Thyroid gland (tissue), 4 donors: ENCODE measurements around the gene ZNF394. TPM values are rescaled to one million over a fixed set of nuclear protein-coding genes. Genes with fewer than 3 reads are reported as not detected.
A peak's percentile ranks its signal among the peaks of the same experiment; 100 is the strongest.
"Not testable (repeated sequence)": the region's sequence is repeated elsewhere in the genome, so short reads cannot be mapped to it uniquely, and the experiment has no call there.

Experiments
- DNase-seq, 2 donors: peaks; one replicate each; pipeline ENCODE4 v3.0.0-alpha.2; 2019
- H3K27ac ChIP-seq, 3 donors: fragments of 200-600 bp; sonication (generic); 1 replicate in 2 of 3; 2 replicates in 1 of 3; pipeline ENCODE4 v1.5.1; 2016 to 2019; ENCODE audit warnings: mild to moderate bottlenecking in 1 of 3, moderate library complexity in 1 of 3
- H3K27me3 ChIP-seq: fragments of 200-600 bp; sonication (generic); one replicate; pipeline ENCODE4 v1.5.1; 2019
- H3K36me3 ChIP-seq, 2 donors: fragments of 200-600 bp; sonication (generic); one replicate each; pipeline ENCODE4 v1.5.1; 2016 to 2019
- H3K4me1 ChIP-seq, 2 donors: fragments of 200-600 bp; sonication (generic); one replicate each; pipeline ENCODE4 v1.5.1; 2017 to 2019
- H3K4me3 ChIP-seq, 3 donors: fragments of 200-600 bp; sonication (generic); replicated peaks in 1 of 3; 1 replicate in 2 of 3; 2 replicates in 1 of 3; pipeline ENCODE4 v1.5.1; 2016; ENCODE audit warnings: mild to moderate bottlenecking in 1 of 3
- H3K9me3 ChIP-seq: fragments of 200-600 bp; sonication (generic); one replicate; pipeline ENCODE4 v1.5.1; 2017
- POLR2A ChIP-seq, 2 donors: fragments of 450-650 bp; IDR thresholded peaks; one replicate each; pipeline ENCODE4 v1.6.1; 2017; ENCODE audit warnings: antibody characterized with exemption in 2 of 2, mild to moderate bottlenecking in 2 of 2, moderate library complexity in 1 of 2
- WGBS, 2 donors: methylation state at CpG; one replicate each; pipeline ENCODE4 v1.1.5; 2017; 5-methylcytosine and 5-hydroxymethylcytosine counted together
- intact Hi-C: fragments of 100-400 bp; cut with DNase I; formaldehyde crosslinking; loops from one replicate; pipeline ENCODE4 v1.15.1; 2023
- total RNA-seq, 4 donors: library from RNA; depleted of rRNA; stranded (reverse); fragments of >200 nt; gene quantifications; one replicate each; pipeline ENCODE4 v1.2.3, GENCODE V29; 2016
- TF ChIP-seq, protein P1 (sequence below), 6 experiments: fragments of 200-600 bp in 3 of 6; fragments of 450-650 bp in 3 of 6; sonication (generic) in 3 of 6; IDR thresholded peaks; one replicate each; pipeline ENCODE4 v1.5.1; 2016 to 2019; ENCODE audit warnings: antibody characterized with exemption in 6 of 6, mild to moderate bottlenecking in 2 of 6, inconsistent platforms in 1 of 6, moderate library complexity in 1 of 6

The ZNF394 gene
- total RNA-seq, 4 donors from 2014 or later: 39.5 to 61.4 (median 46.1) TPM

DNA sequence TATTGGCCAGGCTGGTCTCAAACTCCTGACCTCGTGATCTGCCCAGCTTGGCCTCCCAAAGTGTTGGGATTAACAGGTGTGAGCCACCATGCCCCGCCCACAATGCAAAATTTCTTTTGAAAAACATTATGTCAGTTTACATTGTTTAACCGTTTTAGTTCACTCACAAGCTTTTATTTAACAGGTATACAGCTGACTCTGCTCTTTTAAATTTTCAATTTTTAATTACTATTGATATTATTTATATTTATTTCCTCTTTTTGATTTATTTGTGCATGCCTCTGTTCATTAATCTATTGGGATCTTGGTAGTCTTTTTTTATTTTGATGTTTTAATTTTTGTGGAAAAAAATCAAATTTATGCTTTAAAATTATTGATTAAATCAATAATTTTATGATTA lies 21.3 kb upstream of the ZNF394 start:
- Histone ChIP-seq H3K36me3 (peaks cover 13 to 21% of the 10 kb centered on the region in 2 donors), H3K4me3 (no peak overlapping the region), H3K27me3 (no peaks in the 10 kb centered on the region), H3K9me3 (no peaks in the 10 kb centered on the region), H3K4me1 (no peaks in the 10 kb centered on the region), H3K27ac (no peak overlapping the region)
- 95 to 98% methylated on average over 3 of the region's 3 CpGs for WGBS, 2 donors
- intact Hi-C loops: no loop called here
- TF ChIP-seq, protein P1, sequence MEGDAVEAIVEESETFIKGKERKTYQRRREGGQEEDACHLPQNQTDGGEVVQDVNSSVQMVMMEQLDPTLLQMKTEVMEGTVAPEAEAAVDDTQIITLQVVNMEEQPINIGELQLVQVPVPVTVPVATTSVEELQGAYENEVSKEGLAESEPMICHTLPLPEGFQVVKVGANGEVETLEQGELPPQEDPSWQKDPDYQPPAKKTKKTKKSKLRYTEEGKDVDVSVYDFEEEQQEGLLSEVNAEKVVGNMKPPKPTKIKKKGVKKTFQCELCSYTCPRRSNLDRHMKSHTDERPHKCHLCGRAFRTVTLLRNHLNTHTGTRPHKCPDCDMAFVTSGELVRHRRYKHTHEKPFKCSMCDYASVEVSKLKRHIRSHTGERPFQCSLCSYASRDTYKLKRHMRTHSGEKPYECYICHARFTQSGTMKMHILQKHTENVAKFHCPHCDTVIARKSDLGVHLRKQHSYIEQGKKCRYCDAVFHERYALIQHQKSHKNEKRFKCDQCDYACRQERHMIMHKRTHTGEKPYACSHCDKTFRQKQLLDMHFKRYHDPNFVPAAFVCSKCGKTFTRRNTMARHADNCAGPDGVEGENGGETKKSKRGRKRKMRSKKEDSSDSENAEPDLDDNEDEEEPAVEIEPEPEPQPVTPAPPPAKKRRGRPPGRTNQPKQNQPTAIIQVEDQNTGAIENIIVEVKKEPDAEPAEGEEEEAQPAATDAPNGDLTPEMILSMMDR (IDR thresholded peaks at IDR 0.05): no peak
- TF ChIP-seq POLR2A (IDR thresholded peaks at IDR 0.05): no peak
- DNase-seq: no peak

DNA sequence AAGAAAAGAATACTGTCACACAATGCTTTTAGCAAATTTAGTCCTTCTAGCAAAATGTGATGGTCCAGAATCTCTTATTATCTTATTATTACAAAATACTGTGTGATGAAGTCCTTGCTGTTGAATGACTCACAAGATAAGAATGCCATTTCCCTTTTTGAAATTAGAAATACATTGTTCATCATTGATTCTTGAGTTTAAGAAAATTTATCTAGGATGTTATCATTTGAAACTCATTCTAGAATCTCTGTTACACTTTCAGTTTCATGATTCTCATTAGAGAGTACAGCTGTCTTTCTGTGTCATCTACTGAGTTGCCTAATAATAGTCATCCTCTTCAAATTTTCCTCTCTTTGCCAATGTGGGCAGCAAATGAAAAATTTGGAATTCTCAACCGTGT lies 14.0 kb upstream of the ZNF394 start:
- DNase-seq: no peak
- 96 to 100% methylated on average over 1 of the region's 1 CpG for WGBS, 2 donors
- Histone ChIP-seq H3K27me3 (no peaks in the 10 kb centered on the region), H3K27ac (no peak overlapping the region), H3K36me3 (peaks cover 7 to 18% of the 10 kb centered on the region in 2 donors), H3K4me1 (no peaks in the 10 kb centered on the region), H3K4me3 (no peak overlapping the region), H3K9me3 (no peaks in the 10 kb centered on the region)
- intact Hi-C loops: no loop called here
- no peak for TF ChIP-seq POLR2A (IDR thresholded peaks at IDR 0.05)
- TF ChIP-seq, protein P1 (IDR thresholded peaks at IDR 0.05): no peak

DNA sequence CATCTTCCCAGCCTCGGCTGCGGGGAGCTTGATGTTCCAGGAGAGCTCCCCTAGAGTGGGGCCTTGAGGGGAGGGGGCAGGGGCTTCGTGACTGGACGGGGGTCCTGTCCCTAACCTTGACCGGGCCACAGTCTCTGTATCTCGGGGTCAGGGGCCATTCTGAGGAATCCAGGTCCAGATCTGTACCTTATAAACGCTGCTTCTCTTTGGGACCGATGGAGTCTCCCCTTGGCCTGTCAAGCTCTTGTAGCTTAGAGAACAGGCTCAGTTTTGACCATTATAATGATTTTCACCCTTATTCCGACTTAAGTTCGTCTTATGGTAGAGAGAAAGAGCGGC lies 5.2 kb upstream of the ZNF394 start:
- H3K27me3 ChIP-seq: no peaks in the 10 kb centered on the region
- no peak for DNase-seq
- H3K4me1 ChIP-seq: peaks cover 22 to 23% of the 10 kb centered on the region in 2 donors
- 2 to 4% methylated on average over 6 to 11 of the region's 11 CpGs for WGBS, 2 donors
- no peaks in the 10 kb centered on the region for H3K9me3 ChIP-seq
- peak overlapping the region; percentile 52 to 83 (median 55) for H3K4me3 ChIP-seq
- peak overlapping the region; percentile 73 to 91 (median 87) for H3K27ac ChIP-seq
- H3K36me3 ChIP-seq: no peaks in the 10 kb centered on the region
- intact Hi-C loops: no loop called here
- no peak for TF ChIP-seq POLR2A (IDR thresholded peaks at IDR 0.05)
- TF ChIP-seq, protein P1 (IDR thresholded peaks at IDR 0.05): no peak

DNA sequence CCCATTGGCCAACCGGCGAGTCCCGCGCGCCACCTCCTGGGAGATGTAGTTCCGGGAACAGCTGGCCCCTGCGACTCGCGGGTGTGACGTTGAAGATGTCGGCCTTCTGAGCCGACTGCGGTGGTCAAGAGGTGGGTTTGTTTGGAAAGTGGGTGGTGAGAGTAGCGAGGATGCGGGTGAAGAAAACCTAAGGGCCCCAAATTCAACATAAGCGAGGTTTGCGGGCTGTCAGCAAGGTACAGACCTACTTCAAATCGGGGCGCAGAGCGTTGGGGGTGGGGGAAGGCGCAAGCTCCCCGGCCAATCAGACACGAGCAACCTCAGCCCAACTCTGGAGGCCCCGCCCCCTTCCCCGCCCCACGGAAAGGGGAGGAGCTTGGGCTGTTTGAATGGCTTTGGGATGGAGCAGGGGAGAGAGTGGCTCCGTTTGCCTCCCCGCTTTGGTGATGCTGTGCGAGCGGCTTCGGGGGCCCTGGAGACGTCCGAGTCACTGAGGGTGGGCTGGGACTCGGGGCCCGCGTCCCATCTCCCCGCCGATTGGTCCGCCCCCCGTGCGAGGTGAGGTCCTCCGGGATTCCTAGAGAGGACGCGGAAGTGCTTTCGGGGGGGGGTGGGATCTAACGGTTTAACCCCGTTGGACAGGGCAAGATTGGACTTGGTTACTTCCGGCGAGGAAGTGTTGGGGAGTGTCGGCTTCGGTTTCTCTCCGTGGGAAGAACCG lies 4.7 kb upstream of the ZNF394 start, which contains the start of gene ZKSCAN5:
Gene ZKSCAN5 (plus strand): TSS at position 60 of the 721 bp plus-strand sequence. CDS start 1,383 bp downstream, outside the sequence.
- TF ChIP-seq, protein P1 (IDR thresholded peaks at IDR 0.05): no peak
- TF ChIP-seq POLR2A (IDR thresholded peaks at IDR 0.05): peak in 1 of 2 donors; percentile 18
- peak; percentile 99 for DNase-seq
- Histone ChIP-seq H3K27me3 (no peaks in the 10 kb centered on the region), H3K36me3 (no peaks in the 10 kb centered on the region), H3K4me3 (peak within 1 kb of the TSS; percentile 52 to 83 (median 55)), H3K9me3 (no peaks in the 10 kb centered on the region), H3K27ac (peak within 1 kb of the TSS; percentile 73 to 91 (median 87)), H3K4me1 (peaks cover 22 to 23% of the 10 kb centered on the region in 2 donors)
- intact Hi-C loops: no loop called here
- 0 to 1% methylated on average over 29 to 44 of the region's 53 CpGs for WGBS, 2 donors

DNA sequence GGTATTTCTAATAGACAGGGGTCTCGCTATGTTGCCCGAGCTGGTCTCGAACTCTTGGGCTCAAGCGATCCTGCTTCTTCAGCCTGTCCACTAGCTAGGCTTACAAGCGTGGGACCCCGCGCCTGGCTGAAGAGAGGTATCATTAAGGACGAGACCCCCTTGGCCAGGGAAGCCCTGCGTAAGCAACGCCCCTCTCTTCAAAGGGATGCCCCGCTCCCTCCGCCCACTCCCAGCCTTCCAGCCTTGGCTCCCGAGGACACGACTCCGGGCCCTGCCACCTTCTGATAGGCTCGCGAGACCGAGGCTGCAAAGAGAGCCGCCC lies 4.2 kb upstream of the ZNF394 start:
- Histone ChIP-seq H3K27me3 (no peaks in the 10 kb centered on the region), H3K9me3 (no peaks in the 10 kb centered on the region), H3K36me3 (no peaks in the 10 kb centered on the region), H3K27ac (peak overlapping the region; percentile 73 to 91 (median 87)), H3K4me3 (peak overlapping the region; percentile 52 to 83 (median 55)), H3K4me1 (peaks cover 22 to 23% of the 10 kb centered on the region in 2 donors)
- intact Hi-C loops: no loop called here
- DNase-seq: no peak
- 14% methylated on average over 12 of the region's 19 CpGs; no CpG with 5 or more reads in 1 of the 2 donors for WGBS, 2 donors
- no peak for TF ChIP-seq POLR2A (IDR thresholded peaks at IDR 0.05)
- TF ChIP-seq, protein P1 (IDR thresholded peaks at IDR 0.05): no peak

DNA sequence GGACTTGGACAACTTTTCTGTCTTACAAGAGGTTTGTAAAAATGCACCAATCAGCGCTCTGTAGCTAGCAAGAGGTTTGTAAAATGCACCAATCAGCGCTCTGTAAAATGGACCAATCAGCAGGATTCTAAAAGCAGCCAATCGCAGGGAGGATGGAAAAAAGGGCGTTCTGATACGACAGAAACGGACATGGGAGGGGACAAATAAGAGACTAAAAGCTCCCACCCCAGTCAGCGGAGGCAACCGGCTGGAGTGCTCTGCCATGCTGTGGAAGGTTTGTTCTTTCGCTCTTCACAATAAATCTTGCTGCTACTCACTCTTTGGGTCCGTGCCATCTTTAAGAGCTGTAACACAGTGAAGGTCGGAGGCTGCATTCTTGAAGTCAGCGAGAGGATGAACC lies 1.2 kb upstream of the ZNF394 start:
- H3K4me3 ChIP-seq, DNase-seq, intact Hi-C loops, H3K27me3 ChIP-seq, H3K9me3 ChIP-seq, H3K27ac ChIP-seq: not testable (repeated sequence)
- WGBS, 2 donors: 93 to 95% methylated on average over 12 of the region's 12 CpGs
- peaks cover 25 to 33% of the 10 kb centered on the region in 2 donors for H3K4me1 ChIP-seq
- peaks cover 11 to 16% of the 10 kb centered on the region in 2 donors for H3K36me3 ChIP-seq
